HFF-Myc (cell line): ENCODE results near the gene EPHB2.

Experiments used
- DNase-seq: peaks from one replicate; pipeline ENCODE4 v3.0.0-alpha.2; 2011; ENCODE audit warnings: low read depth; ENCODE audit errors: extremely low read depth
- H3K4me3 ChIP-seq: replicated peaks from 2 replicates; pipeline ENCODE4 v1.5.1; 2011; ENCODE audit warnings: low read depth, mild to moderate bottlenecking, control low read depth, low read length
- CTCF ChIP-seq: IDR thresholded peaks from 2 replicates; pipeline ENCODE4 v1.5.1; 2012; ENCODE audit warnings: mild to moderate bottlenecking, low read depth, low read length, control low read depth; ENCODE audit errors: missing control alignments

The EPHB2 gene

GRCh38 chr1:22794647-22795365 is 84.2 kb downstream of the EPHB2 start:
- H3K4me3 ChIP-seq = no peak overlapping the region
- TF ChIP-seq CTCF = no peak
- no peak for DNase-seq

- TF ChIP-seq CTCF = no peak
- H3K4me3 ChIP-seq = no peak overlapping the region
- DNase-seq = no peak
Measured at GRCh38 chr1:22795366-22795714, 84.7 kb downstream of the EPHB2 start.

- no peak for DNase-seq
- H3K4me3 ChIP-seq = no peak overlapping the region
- no peak for TF ChIP-seq CTCF
Measured at GRCh38 chr1:22796642-22797041, 86.0 kb downstream of the EPHB2 start.

- H3K4me3 ChIP-seq = no peak overlapping the region
- no peak for TF ChIP-seq CTCF
- DNase-seq = no peak
Measured at GRCh38 chr1:22798083-22798482, 87.4 kb downstream of the EPHB2 start.

GRCh38 chr1:22799971-22800370 is 89.3 kb downstream of the EPHB2 start:
- H3K4me3 ChIP-seq = no peak overlapping the region
- TF ChIP-seq CTCF = no peak
- DNase-seq = no peak

GRCh38 chr1:22800629-22801028 is 90.0 kb downstream of the EPHB2 start:
- DNase-seq = no peak
- no peak for TF ChIP-seq CTCF
- no peak overlapping the region for H3K4me3 ChIP-seq

GRCh38 chr1:22801347-22801746 is 90.7 kb downstream of the EPHB2 start:
- no peak overlapping the region for H3K4me3 ChIP-seq
- DNase-seq = no peak
- no peak for TF ChIP-seq CTCF
